ENCODE results near the gene AGBL4. TPM values are rescaled to one million over a fixed set of nuclear protein-coding genes. Genes with fewer than 3 reads are reported as not detected.

The AGBL4 gene
- total RNA-seq, 2 donors from 2014 or later, result not detected

- no peak for DNase-seq (ENCODE audit: low spot score)
- Histone ChIP-seq H3K4me3 (no peak overlapping the region), H3K4me1 (ENCODE audit: control insufficient read depth in 1 of 2, low read depth in 2 of 2) (no peaks in the 10 kb centered on the region), H3K36me3 (no peaks in the 10 kb centered on the region), H3K9me3 (peaks cover 6% of the 10 kb centered on the region), H3K27me3 (replicated peaks; ENCODE audit: insufficient read depth) (no peaks in the 10 kb centered on the region), H3K27ac (no peak overlapping the region)
- no peak for ATAC-seq (ENCODE audit: insufficient number of reproducible peaks, low FRiP score, low read depth)
- TF ChIP-seq CTCF (IDR thresholded peaks at IDR 0.05), result no peak
Measured at GRCh38 chr1:48859456-48859855, 1164.3 kb downstream of the AGBL4 start.

GRCh38 chr1:48858200-48858920 is 1165.4 kb downstream of the AGBL4 start:
- no peak overlapping the region for H3K27ac ChIP-seq
- H3K4me1 ChIP-seq (ENCODE audit: control insufficient read depth in 1 of 2, low read depth in 2 of 2), result no peaks in the 10 kb centered on the region
- TF ChIP-seq CTCF (IDR thresholded peaks at IDR 0.05), result no peak
- DNase-seq (ENCODE audit: low spot score) (no peak), ATAC-seq (ENCODE audit: insufficient number of reproducible peaks, low FRiP score, low read depth) (no peak)
- no peak overlapping the region for H3K4me3 ChIP-seq
- peaks cover 6% of the 10 kb centered on the region for H3K9me3 ChIP-seq
- no peaks in the 10 kb centered on the region for H3K27me3 ChIP-seq (replicated peaks; ENCODE audit: insufficient read depth)
- H3K36me3 ChIP-seq, result no peaks in the 10 kb centered on the region

- Histone ChIP-seq H3K9me3 (no peaks in the 10 kb centered on the region), H3K36me3 (no peaks in the 10 kb centered on the region), H3K27me3 (replicated peaks; ENCODE audit: insufficient read depth) (no peaks in the 10 kb centered on the region), H3K4me3 (no peak overlapping the region), H3K4me1 (ENCODE audit: control insufficient read depth in 1 of 2, low read depth in 2 of 2) (no peaks in the 10 kb centered on the region), H3K27ac (no peak overlapping the region)
- DNase-seq (ENCODE audit: low spot score), result no peak
- ATAC-seq (ENCODE audit: insufficient number of reproducible peaks, low FRiP score, low read depth), result no peak
- no peak for TF ChIP-seq CTCF (IDR thresholded peaks at IDR 0.05)
Measured at GRCh38 chr1:48853006-48853405, 1170.7 kb downstream of the AGBL4 start.

- H3K36me3 ChIP-seq, result no peaks in the 10 kb centered on the region
- H3K9me3 ChIP-seq, result no peaks in the 10 kb centered on the region
- ATAC-seq (ENCODE audit: insufficient number of reproducible peaks, low FRiP score, low read depth) (no peak), DNase-seq (ENCODE audit: low spot score) (no peak)
- no peaks in the 10 kb centered on the region for H3K4me1 ChIP-seq (ENCODE audit: control insufficient read depth in 1 of 2, low read depth in 2 of 2)
- no peaks in the 10 kb centered on the region for H3K27me3 ChIP-seq (replicated peaks; ENCODE audit: insufficient read depth)
- H3K27ac ChIP-seq, result no peak overlapping the region
- TF ChIP-seq CTCF (IDR thresholded peaks at IDR 0.05), result no peak
- no peak overlapping the region for H3K4me3 ChIP-seq
Measured at GRCh38 chr1:48851638-48852037, 1172.1 kb downstream of the AGBL4 start.

GRCh38 chr1:48848035-48848434 is 1175.7 kb downstream of the AGBL4 start:
- no peaks in the 10 kb centered on the region for H3K4me1 ChIP-seq (ENCODE audit: control insufficient read depth in 1 of 2, low read depth in 2 of 2)
- no peak for DNase-seq (ENCODE audit: low spot score)
- no peaks in the 10 kb centered on the region for H3K36me3 ChIP-seq
- no peaks in the 10 kb centered on the region for H3K9me3 ChIP-seq
- H3K27ac ChIP-seq, result no peak overlapping the region
- TF ChIP-seq CTCF (IDR thresholded peaks at IDR 0.05), result no peak
- no peak for ATAC-seq (ENCODE audit: insufficient number of reproducible peaks, low FRiP score, low read depth)
- no peaks in the 10 kb centered on the region for H3K27me3 ChIP-seq (replicated peaks; ENCODE audit: insufficient read depth)
- no peak overlapping the region for H3K4me3 ChIP-seq
